ENCODE results near the gene ZNF593.

The ZNF593 gene

GRCh38 chr1:26210147-26210870 is 40.6 kb downstream of the ZNF593 start:
- DNase-seq (ENCODE audit: low read depth, low spot score): no peak

- no peak for DNase-seq (ENCODE audit: low read depth, low spot score)
These were observed 43.0 kb downstream of the ZNF593 start for GRCh38 chr1:26212726-26213125.

- DNase-seq (ENCODE audit: low read depth, low spot score): peak; percentile 14
These were observed 43.7 kb downstream of the ZNF593 start for GRCh38 chr1:26213335-26213905.

- no peak for DNase-seq (ENCODE audit: low read depth, low spot score)
These were observed 45.5 kb downstream of the ZNF593 start for GRCh38 chr1:26215246-26215645.

GRCh38 chr1:26218906-26219494 is 49.3 kb downstream of the ZNF593 start:
- no peak for DNase-seq (ENCODE audit: low read depth, low spot score)

Data from ELF-1 (cell line).